GM12875 (cell line): ENCODE results near the gene KDM8.
"Not testable (repeated sequence)": the region's sequence is repeated elsewhere in the genome, so short reads cannot be mapped to it uniquely, and the experiment has no call there.

ENCODE experiments used
- H3K4me3 ChIP-seq: one replicate; pipeline ENCODE4 v1.5.1; 2011; ENCODE audit warnings: low read depth, low read length, control low read depth
- TF ChIP-seq, protein P1 (sequence below): IDR thresholded peaks from 2 replicates; pipeline ENCODE4 v1.5.1; 2011; ENCODE audit warnings: low read depth, mild to moderate bottlenecking, control low read depth, inconsistent platforms, low read length, moderate library complexity, borderline replicate concordance; ENCODE audit not compliant: insufficient read depth

Gene KDM8

DNA sequence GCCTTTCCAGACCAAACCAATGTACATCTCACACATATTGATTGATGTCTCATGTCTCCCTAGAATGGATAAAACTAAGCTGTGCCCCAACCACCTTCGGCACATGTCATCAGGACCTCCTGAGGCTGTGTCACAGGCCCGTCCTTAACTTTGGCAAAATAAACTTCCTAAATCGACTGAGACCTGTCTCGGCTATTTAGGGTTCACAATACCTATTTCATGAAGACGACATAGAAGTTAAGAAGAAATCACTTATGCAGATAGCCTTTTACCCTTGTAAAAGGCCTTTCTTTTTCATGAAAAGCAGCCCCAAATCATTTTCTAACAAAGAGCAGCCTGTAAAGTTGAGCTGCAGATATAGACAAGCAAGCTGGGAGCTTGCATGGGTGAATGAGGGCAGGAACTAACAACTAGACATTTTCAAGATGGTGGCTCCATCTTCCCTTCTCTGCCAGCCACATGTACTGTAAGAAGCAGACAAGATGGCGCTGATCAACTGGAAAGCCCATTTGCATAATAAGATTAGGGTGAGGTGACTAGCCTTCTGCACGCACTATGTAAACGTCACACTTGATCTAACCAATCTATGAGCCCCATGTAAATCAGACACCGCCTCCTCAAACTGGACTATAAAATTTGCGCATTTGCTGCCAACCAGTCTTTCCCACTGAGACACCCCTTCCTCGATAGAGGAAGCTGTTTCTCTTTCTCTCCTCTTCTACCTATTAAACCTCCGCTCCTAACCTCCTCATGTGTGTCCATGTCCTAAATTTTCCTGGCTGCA lies 4.7 kb upstream of the KDM8 start:
- TF ChIP-seq, protein P1, sequence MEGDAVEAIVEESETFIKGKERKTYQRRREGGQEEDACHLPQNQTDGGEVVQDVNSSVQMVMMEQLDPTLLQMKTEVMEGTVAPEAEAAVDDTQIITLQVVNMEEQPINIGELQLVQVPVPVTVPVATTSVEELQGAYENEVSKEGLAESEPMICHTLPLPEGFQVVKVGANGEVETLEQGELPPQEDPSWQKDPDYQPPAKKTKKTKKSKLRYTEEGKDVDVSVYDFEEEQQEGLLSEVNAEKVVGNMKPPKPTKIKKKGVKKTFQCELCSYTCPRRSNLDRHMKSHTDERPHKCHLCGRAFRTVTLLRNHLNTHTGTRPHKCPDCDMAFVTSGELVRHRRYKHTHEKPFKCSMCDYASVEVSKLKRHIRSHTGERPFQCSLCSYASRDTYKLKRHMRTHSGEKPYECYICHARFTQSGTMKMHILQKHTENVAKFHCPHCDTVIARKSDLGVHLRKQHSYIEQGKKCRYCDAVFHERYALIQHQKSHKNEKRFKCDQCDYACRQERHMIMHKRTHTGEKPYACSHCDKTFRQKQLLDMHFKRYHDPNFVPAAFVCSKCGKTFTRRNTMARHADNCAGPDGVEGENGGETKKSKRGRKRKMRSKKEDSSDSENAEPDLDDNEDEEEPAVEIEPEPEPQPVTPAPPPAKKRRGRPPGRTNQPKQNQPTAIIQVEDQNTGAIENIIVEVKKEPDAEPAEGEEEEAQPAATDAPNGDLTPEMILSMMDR = no peak
- no peak overlapping the region for H3K4me3 ChIP-seq

- TF ChIP-seq, protein P1 = no peak
- no peak overlapping the region for H3K4me3 ChIP-seq
These were observed 4.1 kb upstream of the KDM8 start for GRCh38 chr16:27199235-27199586.

GRCh38 chr16:27199736-27200135 lies 3.6 kb upstream of the KDM8 start:
- TF ChIP-seq, protein P1 = no peak
- H3K4me3 ChIP-seq = no peak overlapping the region

DNA sequence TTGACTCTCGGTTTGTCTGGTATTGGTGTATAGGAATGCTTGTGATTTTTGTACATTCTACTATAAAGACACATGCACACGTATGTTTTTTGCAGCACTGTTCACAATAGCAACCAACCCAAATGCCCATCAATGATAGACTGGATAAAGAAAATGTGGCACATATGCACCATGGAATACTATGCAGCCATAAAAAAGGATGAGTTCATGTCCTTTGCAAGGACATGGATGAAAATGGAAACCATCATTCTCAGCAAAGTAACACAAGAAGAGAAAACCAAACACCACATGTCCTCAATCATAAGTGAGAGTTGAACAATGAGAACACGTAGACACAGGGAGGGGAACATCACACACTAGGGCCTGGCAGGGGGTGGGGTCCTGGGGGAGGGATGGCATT lies 2.4 kb upstream of the KDM8 start:
- not testable (repeated sequence) for H3K4me3 ChIP-seq

- TF ChIP-seq, protein P1 = no peak
These were observed 311 bp upstream of the KDM8 start for GRCh38 chr16:27202923-27203506.

GRCh38 chr16:27204312-27204915 lies 1.1 kb downstream of the KDM8 start:
- peak overlapping the region; percentile 59 for H3K4me3 ChIP-seq
- TF ChIP-seq, protein P1 = no peak

More at GRCh38 chr16:27202923-27203506, 311 bp upstream of the KDM8 start:
- H3K4me3 ChIP-seq = peak overlapping the region; percentile 56

DNA sequence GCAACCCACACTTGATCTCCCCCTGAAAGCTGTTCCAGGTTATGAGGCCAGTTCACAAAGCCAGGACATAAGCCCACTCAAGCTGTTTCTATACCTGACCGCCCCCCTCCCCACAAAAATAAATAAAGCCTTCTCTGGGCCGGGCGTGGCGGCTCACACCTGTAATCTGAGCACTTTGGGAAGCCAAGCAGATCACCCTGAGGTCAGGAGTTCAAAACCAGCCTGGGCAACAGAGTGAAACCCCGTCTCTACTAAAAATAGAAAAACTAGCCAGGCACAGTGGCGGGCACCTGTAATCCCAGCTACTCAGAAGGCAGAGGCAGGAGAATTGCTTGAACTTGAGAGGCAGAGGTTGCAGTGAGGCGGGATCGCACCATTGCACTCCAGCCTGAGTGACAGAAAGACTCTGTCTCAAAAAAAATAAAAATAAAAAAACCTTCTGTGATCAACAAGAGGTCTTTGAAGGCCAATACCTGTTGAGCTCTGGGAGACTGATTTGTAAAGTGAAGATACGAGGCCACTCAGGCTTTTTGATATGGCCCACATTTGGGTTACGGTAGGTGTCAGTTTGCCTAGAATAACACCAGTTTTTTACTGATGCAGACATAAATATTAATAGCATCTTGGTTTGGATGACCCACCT lies 2.2 kb downstream of the KDM8 start:
- H3K4me3 ChIP-seq = no peak overlapping the region
- TF ChIP-seq, protein P1 = no peak

- not testable (repeated sequence) for H3K4me3 ChIP-seq
These were observed 3.8 kb downstream of the KDM8 start for GRCh38 chr16:27207121-27207520.
